ENCODE measurements around the gene SDC3. TPM values are rescaled to one million over a fixed set of nuclear protein-coding genes. Genes with fewer than 3 reads are reported as not detected.

The SDC3 gene
- total and polyA plus RNA-seq, 10 of the 15 experiments (the other 5 are each of a cell fraction or from before 2014, with no cell fraction given) = under 0.01 to 0.46 (median 0.07) TPM; not detected in 2

GRCh38 chr1:30863858-30864604 is 44.5 kb downstream of the SDC3 start (continued):
- TF ChIP-seq ATF7 (IDR thresholded peaks at IDR 0.05; ENCODE audit: low read depth) = no peak
- TF ChIP-seq NRF1 (conservative IDR thresholded peaks at IDR 0.05; ENCODE audit: low read depth, low read length) = no peak

- CTCF ChIA-PET = no interaction called here
- ATAC-seq = no peak
- SMC1A ChIA-PET (ENCODE audit: uncharacterized antibody, unreplicated experiment) = no interaction called here
- TF ChIP-seq BCLAF1 (IDR thresholded peaks at IDR 0.05) = no peak
- no peak for TF ChIP-seq KLF5 (IDR thresholded peaks at IDR 0.05; ENCODE audit: partially characterized antibody)
- WGBS (ENCODE audit: insufficient coverage, insufficient replicate concordance, low lambda C conversion rate, missing lambda C conversion rate) = 13% methylated on average over 5 of the region's 5 CpGs
- Histone ChIP-seq H4K20me1 (ENCODE audit: control insufficient read depth, insufficient read depth) (no peaks in the 10 kb centered on the region), H3K4me3 (no peak overlapping the region), H3K4me1 (ENCODE audit: control insufficient read depth, insufficient read depth, low read length) (no peaks in the 10 kb centered on the region), H3K4me2 (ENCODE audit: control insufficient read depth, insufficient read depth) (no peak overlapping the region), H3K79me2 (ENCODE audit: control insufficient read depth, insufficient read depth, low read length) (no peaks in the 10 kb centered on the region), H3K36me3 (ENCODE audit: control insufficient read depth in 2 of 2, insufficient read depth in 2 of 2, low read length in 1 of 2) (no peaks in the 10 kb centered on the region), H3K27me3 (replicated peaks in 1 of 2; ENCODE audit: control insufficient read depth in 2 of 2, insufficient read depth in 2 of 2, low read length in 1 of 2) (peaks cover 4 to 8% of the 10 kb centered on the region in 2 experiments; a peak in 3 of 4 replicates), H3K27ac (ENCODE audit: control insufficient read depth, insufficient read depth) (no peak overlapping the region), H3K9ac (ENCODE audit: control insufficient read depth, insufficient read depth, low read length) (no peak overlapping the region), H2AFZ (ENCODE audit: control insufficient read depth, low read depth, low read length) (no peak overlapping the region), H3K9me3 (replicated peaks; ENCODE audit: control insufficient read depth, insufficient read depth, low read length) (no peaks in the 10 kb centered on the region)
- RAD21 ChIA-PET (ENCODE audit: unreplicated experiment) = no interaction called here
- BruUV-seq (replicated peaks) = no TSS peak
- no peak for DNase-seq (ENCODE audit: low read depth, low spot score)
- in situ Hi-C loops (cut with MboI) (no loop called here), intact Hi-C loops (cut with micrococcal nuclease; ENCODE audit: unreplicated experiment) (no loop called here)
- POLR2A ChIA-PET = no interaction called here
- no peak for FAIRE-seq
Measured at GRCh38 chr1:30860320-30860652, 48.3 kb downstream of the SDC3 start.
